Measurements from ENCODE around the gene ZNF3. TPM values are rescaled to one million over a fixed set of nuclear protein-coding genes. Genes with fewer than 3 reads are reported as not detected.

The ZNF3 gene
- total and polyA plus RNA-seq, 2 experiments from 2014 or later, result 23.4 to 48.9 TPM

DNA sequence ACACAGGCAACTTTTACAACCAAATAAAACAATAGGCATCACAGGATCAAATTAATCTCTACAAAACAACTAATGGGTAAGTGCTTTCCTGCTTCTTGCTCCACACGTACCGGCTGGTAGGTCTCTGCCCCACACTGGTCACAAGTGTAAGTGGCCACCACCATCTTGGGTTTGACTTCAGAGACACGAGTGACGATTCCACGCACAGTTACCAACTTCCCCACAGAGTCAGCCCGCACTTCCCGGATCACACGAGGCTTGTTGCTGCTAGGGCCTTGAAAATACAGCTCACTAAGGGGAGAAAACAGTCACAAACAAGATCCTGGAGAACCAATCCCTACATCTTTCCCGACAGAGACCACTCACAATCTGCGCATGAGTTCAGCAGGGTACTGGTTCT is 17.4 kb upstream of the ZNF3 start:
- H3K27me3 Mint-ChIP-seq (ENCODE audit: insufficient read depth, low read depth, poor library complexity), result peaks cover 49% of the 10 kb centered on the region
- H3K9me2 ChIP-seq (ENCODE audit: insufficient read depth), result no peaks in the 10 kb centered on the region
- H3K4me2 ChIP-seq, result no peak overlapping the region
- no peak overlapping the region for H2AFZ ChIP-seq
- H3K27me3 ChIP-seq (ENCODE audit: insufficient read depth), result no peaks in the 10 kb centered on the region
- H3K4me3 ChIP-seq, result peak overlapping the region; percentile 100; the same call in 1 of the 2 replicates
- DNase-seq (ENCODE audit: low spot score) (no peak), ATAC-seq (no peak)
- peak overlapping the region; percentile 98 for H3K27ac Mint-ChIP-seq
- H3K4me3 Mint-ChIP-seq, result peak overlapping the region; percentile 95
- peaks cover 60% of the 10 kb centered on the region for H3K79me2 ChIP-seq (replicated peaks; ENCODE audit: insufficient read depth)
- peaks cover 5% of the 10 kb centered on the region; the same call in 2 of the 3 replicates for H3K9me3 Mint-ChIP-seq
- H4K20me1 ChIP-seq (replicated peaks; ENCODE audit: insufficient read depth), result peaks cover 53% of the 10 kb centered on the region
- TF ChIP-seq, protein P1, sequence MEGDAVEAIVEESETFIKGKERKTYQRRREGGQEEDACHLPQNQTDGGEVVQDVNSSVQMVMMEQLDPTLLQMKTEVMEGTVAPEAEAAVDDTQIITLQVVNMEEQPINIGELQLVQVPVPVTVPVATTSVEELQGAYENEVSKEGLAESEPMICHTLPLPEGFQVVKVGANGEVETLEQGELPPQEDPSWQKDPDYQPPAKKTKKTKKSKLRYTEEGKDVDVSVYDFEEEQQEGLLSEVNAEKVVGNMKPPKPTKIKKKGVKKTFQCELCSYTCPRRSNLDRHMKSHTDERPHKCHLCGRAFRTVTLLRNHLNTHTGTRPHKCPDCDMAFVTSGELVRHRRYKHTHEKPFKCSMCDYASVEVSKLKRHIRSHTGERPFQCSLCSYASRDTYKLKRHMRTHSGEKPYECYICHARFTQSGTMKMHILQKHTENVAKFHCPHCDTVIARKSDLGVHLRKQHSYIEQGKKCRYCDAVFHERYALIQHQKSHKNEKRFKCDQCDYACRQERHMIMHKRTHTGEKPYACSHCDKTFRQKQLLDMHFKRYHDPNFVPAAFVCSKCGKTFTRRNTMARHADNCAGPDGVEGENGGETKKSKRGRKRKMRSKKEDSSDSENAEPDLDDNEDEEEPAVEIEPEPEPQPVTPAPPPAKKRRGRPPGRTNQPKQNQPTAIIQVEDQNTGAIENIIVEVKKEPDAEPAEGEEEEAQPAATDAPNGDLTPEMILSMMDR (conservative IDR thresholded peaks at IDR 0.05; ENCODE audit: low read depth in 2 of 2), result no peak
- TF ChIP-seq POLR2AphosphoS5 (IDR thresholded peaks at IDR 0.05; ENCODE audit: low read depth), result no peak
- H3F3A ChIP-seq (replicated peaks; ENCODE audit: low read depth), result peaks cover 68% of the 10 kb centered on the region
- H3K4me1 ChIP-seq (ENCODE audit: insufficient read depth), result peaks cover 13% of the 10 kb centered on the region
- peaks cover 41% of the 10 kb centered on the region for H3K4me1 Mint-ChIP-seq
- peak overlapping the region; percentile 100 for H3K27ac ChIP-seq (ENCODE audit: low read depth)
- peaks cover 62% of the 10 kb centered on the region for H3K36me3 ChIP-seq (ENCODE audit: insufficient read depth)
- H3K36me3 Mint-ChIP-seq (ENCODE audit: low read depth), result peaks cover 86% of the 10 kb centered on the region

DNA sequence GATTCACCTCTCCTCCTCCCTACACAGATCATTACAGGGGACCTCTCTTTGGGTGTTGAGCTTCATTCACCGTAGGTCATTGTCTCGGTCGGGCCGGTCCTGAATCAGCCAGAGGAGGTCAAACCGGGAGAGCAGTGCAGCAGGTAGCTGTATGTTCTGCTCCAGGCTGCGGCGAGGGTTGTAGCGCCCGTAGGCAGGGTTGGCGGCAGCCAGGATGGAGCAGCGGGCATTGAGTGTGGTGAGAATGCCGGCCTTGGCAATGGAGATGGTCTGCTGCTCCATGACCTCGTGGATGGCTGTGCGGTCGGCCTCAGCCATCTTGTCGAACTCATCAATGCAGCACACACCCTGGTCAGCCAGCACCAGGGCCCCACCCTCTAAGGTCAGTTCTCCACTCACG is 14.2 kb upstream of the ZNF3 start:
- H3K27ac Mint-ChIP-seq, result peak overlapping the region; percentile 67
- H3K79me2 ChIP-seq (replicated peaks; ENCODE audit: insufficient read depth), result peaks cover 48% of the 10 kb centered on the region

More for the DNA sequence above, 14.2 kb upstream of the ZNF3 start:
- peaks cover 99% of the 10 kb centered on the region for H3K36me3 Mint-ChIP-seq (ENCODE audit: low read depth)
- peak overlapping the region; percentile 40; the same call in 1 of the 2 replicates for H3K27ac ChIP-seq (ENCODE audit: low read depth)
- no peak overlapping the region for H2AFZ ChIP-seq
- H3F3A ChIP-seq (replicated peaks; ENCODE audit: low read depth), result peaks cover 91% of the 10 kb centered on the region
- H4K20me1 ChIP-seq (replicated peaks; ENCODE audit: insufficient read depth), result peaks cover 61% of the 10 kb centered on the region
- no peak overlapping the region for H3K4me3 ChIP-seq
- H3K27me3 ChIP-seq (ENCODE audit: insufficient read depth), result no peaks in the 10 kb centered on the region
- no peaks in the 10 kb centered on the region for H3K9me2 ChIP-seq (ENCODE audit: insufficient read depth)
- DNase-seq (ENCODE audit: low spot score), result no peak
- peaks cover 8% of the 10 kb centered on the region for H3K4me1 ChIP-seq (ENCODE audit: insufficient read depth)
- no peak for ATAC-seq
- TF ChIP-seq STAT1 (IDR thresholded peaks at IDR 0.05; ENCODE audit: unreplicated experiment), result no peak
- TF ChIP-seq ZNF331 (CRISPR knock-in tag; IDR thresholded peaks at IDR 0.05; ENCODE audit: low read depth), result no peak
- TF ChIP-seq, protein P2, sequence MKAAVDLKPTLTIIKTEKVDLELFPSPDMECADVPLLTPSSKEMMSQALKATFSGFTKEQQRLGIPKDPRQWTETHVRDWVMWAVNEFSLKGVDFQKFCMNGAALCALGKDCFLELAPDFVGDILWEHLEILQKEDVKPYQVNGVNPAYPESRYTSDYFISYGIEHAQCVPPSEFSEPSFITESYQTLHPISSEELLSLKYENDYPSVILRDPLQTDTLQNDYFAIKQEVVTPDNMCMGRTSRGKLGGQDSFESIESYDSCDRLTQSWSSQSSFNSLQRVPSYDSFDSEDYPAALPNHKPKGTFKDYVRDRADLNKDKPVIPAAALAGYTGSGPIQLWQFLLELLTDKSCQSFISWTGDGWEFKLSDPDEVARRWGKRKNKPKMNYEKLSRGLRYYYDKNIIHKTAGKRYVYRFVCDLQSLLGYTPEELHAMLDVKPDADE (IDR thresholded peaks at IDR 0.05), result no peak
- TF ChIP-seq, protein P1 (conservative IDR thresholded peaks at IDR 0.05; ENCODE audit: low read depth in 2 of 2), result no peak
- TF ChIP-seq POLR2AphosphoS5 (IDR thresholded peaks at IDR 0.05; ENCODE audit: low read depth), result no peak
- no peak for TF ChIP-seq NANOG (IDR thresholded peaks at IDR 0.05; ENCODE audit: borderline replicate concordance)
- TF ChIP-seq ZNF114 (CRISPR knock-in tag; IDR thresholded peaks at IDR 0.05), result no peak
- H3K36me3 ChIP-seq (ENCODE audit: insufficient read depth), result peaks cover 80% of the 10 kb centered on the region
- H3K9me3 Mint-ChIP-seq, result peaks cover 5% of the 10 kb centered on the region; the same call in 2 of the 3 replicates
- peaks cover 58% of the 10 kb centered on the region for H3K27me3 Mint-ChIP-seq (ENCODE audit: insufficient read depth, low read depth, poor library complexity)
- H3K4me1 Mint-ChIP-seq, result peaks cover 37% of the 10 kb centered on the region
- H3K4me2 ChIP-seq, result no peak overlapping the region
- no peak overlapping the region; the same call in 2 of the 3 replicates for H3K4me3 Mint-ChIP-seq
